T-helper 17 cell (primary cell): ENCODE measurements around the gene XAF1. TPM values are rescaled to one million over a fixed set of nuclear protein-coding genes. Genes with fewer than 3 reads are reported as not detected.

Source experiments
- total RNA-seq, 4 donors: library from RNA in 2 of 4; stranded (reverse) in 2 of 4; gene quantifications; one replicate each; pipeline ENCODE4 v1.2.3 and lab custom pipeline; 2022 to 2026

Gene XAF1
- total RNA-seq, 2 donors from 2014 or later: 41.2 to 53.2 TPM

Other genes starting within 250 kb of the XAF1 start
- gene PITPNM3, start 199.5 kb upstream of the XAF1 start, total RNA-seq: under 1 TPM; 0.31 to 0.52 TPM
- gene KIAA0753, start 115.3 kb upstream of the XAF1 start, total RNA-seq: 10 to 100 TPM; 10.8 to 12.1 TPM
- gene TXNDC17, start 115.0 kb upstream of the XAF1 start, total RNA-seq: 10 to 100 TPM; 10.8 to 16.9 TPM
- gene MED31, start 104.4 kb upstream of the XAF1 start, total RNA-seq: 10 to 100 TPM; 32.9 to 36.6 TPM
- 1 to 10 TPM; 1.3 to 2.5 TPM for gene C17orf100, start 104.3 kb upstream of the XAF1 start, total RNA-seq
- gene SLC13A5, start 42.7 kb upstream of the XAF1 start, total RNA-seq: not detected
- gene FBXO39, start 20.2 kb downstream of the XAF1 start, total RNA-seq: under 1 TPM; 0.17 to 0.44 TPM
- under 1 TPM in 1 of 2 donors, not detected in 1; 0.37 TPM for gene TEKT1, start 75.7 kb downstream of the XAF1 start, total RNA-seq
- 10 to 100 TPM in 1 of 2 donors, 1 to 10 TPM in 1; 1.2 to 32.0 TPM for gene ALOX12, start 240.0 kb downstream of the XAF1 start, total RNA-seq